K562 (cell line): ENCODE results near the gene IRF1. TPM values are rescaled to one million over a fixed set of nuclear protein-coding genes. Genes with fewer than 3 reads are reported as not detected.

Source experiments
- ATF3 ChIP-seq, 2 experiments: fragments of 450-650 bp in 1 of 2; sonication (generic) in 1 of 2; formaldehyde crosslinking in 1 of 2; IDR thresholded peaks in 1 of 2; conservative IDR thresholded peaks in 1 of 2; 2 replicates each; pipeline versions ENCODE4 v1.6.1 to v1.8.1; 2016 to 2023; ENCODE audit warnings: mild to moderate bottlenecking in 2 of 2, moderate library complexity in 2 of 2, inconsistent platforms in 1 of 2, missing genetic modification reagents in 1 of 2
- CBX2 ChIP-seq: fragments of 200-600 bp; sonication (generic); IDR thresholded peaks from one replicate; pipeline ENCODE4 v1.6.1; 2012; ENCODE audit warnings: mild to moderate bottlenecking, low read length, inconsistent platforms; ENCODE audit not compliant: insufficient read depth, poor library complexity, severe bottlenecking
- E2F8 ChIP-seq: fragments of 450-650 bp; IDR thresholded peaks from 2 replicates; pipeline ENCODE4 v1.7.1; 2018; ENCODE audit warnings: mild to moderate bottlenecking, low read depth; ENCODE audit not compliant: partially characterized antibody
- ELF4 ChIP-seq: fragments of 450-650 bp; formaldehyde crosslinking; IDR thresholded peaks from 2 replicates; pipeline ENCODE4 v1.4.0; 2022; ENCODE audit warnings: missing genetic modification characterization
- HINFP ChIP-seq: fragments of 450-650 bp; conservative IDR thresholded peaks from 2 replicates; pipeline ENCODE4 v1.6.1; 2016; ENCODE audit warnings: missing genetic modification characterization, low read depth, mild to moderate bottlenecking, control low read depth, missing compliant biosample characterization
- KHSRP ChIP-seq: fragments of 450-650 bp; IDR thresholded peaks from 2 replicates; pipeline ENCODE4 v1.6.1; 2017
- NR2F6 ChIP-seq: fragments of 450-650 bp; formaldehyde crosslinking; IDR thresholded peaks from 2 replicates; pipeline ENCODE4 v1.4.0; 2020; ENCODE audit warnings: mild to moderate bottlenecking
- RBM34 ChIP-seq: fragments of 200-400 bp; formaldehyde crosslinking; IDR thresholded peaks from 2 replicates; pipeline ENCODE4 v1.6.1; 2018; ENCODE audit warnings: low read length, borderline replicate concordance; ENCODE audit not compliant: insufficient read depth
- TFAP4 ChIP-seq: sonication (generic); formaldehyde crosslinking; IDR thresholded peaks from 2 replicates; pipeline ENCODE4 v1.8.0; 2022; ENCODE audit warnings: missing genetic modification reagents, mild to moderate bottlenecking, moderate library complexity, borderline replicate concordance
- TSC22D4 ChIP-seq: fragments of 450-650 bp; IDR thresholded peaks from 2 replicates; pipeline ENCODE4 v1.6.1; 2016; ENCODE audit warnings: missing genetic modification characterization, missing biosample characterization, control low read depth
- XRCC5 ChIP-seq: fragments of 200-400 bp; formaldehyde crosslinking; IDR thresholded peaks from 2 replicates; pipeline ENCODE4 v1.6.1; 2017; ENCODE audit warnings: low read depth, mild to moderate bottlenecking, low read length
- ZNF77 ChIP-seq: fragments of 250-450 bp; sonication (Bioruptor Pico); IDR thresholded peaks from 2 replicates; pipeline ENCODE4 v1.5.0; 2020
- polyA plus RNA-seq, 8 experiments: library from polyadenylated mRNA; depleted of rRNA in 4 of 8; stranded (reverse) in 5 of 8; unstranded in 3 of 8; fragments of >200 nt; fragmentation: Nextera tagmentation in 2 of 8; fragmentation: Illumina TruSeq in 1 of 8; extraction: Ambion mirVana in 2 of 8; extraction: Trizol in 1 of 8; gene quantifications; 2 replicates each; pipeline versions ENCODE4 v1.2.1 to v1.2.3, GENCODE V29; 2011 to 2014; ENCODE audit warnings: inconsistent platforms in 1 of 8, missing spikeins in 1 of 8
- total RNA-seq, 7 experiments: library from RNA; depleted of rRNA in 6 of 7; stranded (reverse); fragments of >200 nt in 6 of 7; fragmentation: Illumina TruSeq in 2 of 7; extraction: Trizol in 2 of 7; gene quantifications; 2 replicates each; pipeline versions ENCODE4 v1.2.1 to v1.2.3, GENCODE V29; 2011 to 2021; ENCODE audit warnings: low replicate concordance in 1 of 7
- TF ChIP-seq, protein P1 (sequence below): sonication (generic); formaldehyde crosslinking; IDR thresholded peaks from 2 replicates; pipeline ENCODE4 v1.8.0; 2022; ENCODE audit warnings: mild to moderate bottlenecking, missing genetic modification reagents
- TF ChIP-seq, protein P2 (sequence below), 3 experiments: IDR thresholded peaks in 2 of 3; conservative IDR thresholded peaks in 1 of 3; 2 replicates each; pipeline ENCODE4 v1.5.1; 2011 to 2012; ENCODE audit warnings: low read length in 3 of 3, mild to moderate bottlenecking in 3 of 3, control low read depth in 2 of 3, improper control_type of control experiment in 1 of 3, inconsistent platforms in 1 of 3, low read depth in 1 of 3, mixed read lengths in 1 of 3, moderate library complexity in 1 of 3; ENCODE audit not compliant: insufficient read depth in 2 of 3
- TF ChIP-seq, protein P3 (sequence below): fragments of 450-650 bp; IDR thresholded peaks from 2 replicates; pipeline ENCODE4 v1.6.1; 2014; ENCODE audit warnings: low read depth, mild to moderate bottlenecking, moderate library complexity, borderline replicate concordance

The IRF1 gene
- total and polyA plus RNA-seq, 9 of the 15 experiments (the other 6 are each of a cell fraction or from before 2014, with no cell fraction given), result 1.1 to 12.3 (median 5.9) TPM

DNA sequence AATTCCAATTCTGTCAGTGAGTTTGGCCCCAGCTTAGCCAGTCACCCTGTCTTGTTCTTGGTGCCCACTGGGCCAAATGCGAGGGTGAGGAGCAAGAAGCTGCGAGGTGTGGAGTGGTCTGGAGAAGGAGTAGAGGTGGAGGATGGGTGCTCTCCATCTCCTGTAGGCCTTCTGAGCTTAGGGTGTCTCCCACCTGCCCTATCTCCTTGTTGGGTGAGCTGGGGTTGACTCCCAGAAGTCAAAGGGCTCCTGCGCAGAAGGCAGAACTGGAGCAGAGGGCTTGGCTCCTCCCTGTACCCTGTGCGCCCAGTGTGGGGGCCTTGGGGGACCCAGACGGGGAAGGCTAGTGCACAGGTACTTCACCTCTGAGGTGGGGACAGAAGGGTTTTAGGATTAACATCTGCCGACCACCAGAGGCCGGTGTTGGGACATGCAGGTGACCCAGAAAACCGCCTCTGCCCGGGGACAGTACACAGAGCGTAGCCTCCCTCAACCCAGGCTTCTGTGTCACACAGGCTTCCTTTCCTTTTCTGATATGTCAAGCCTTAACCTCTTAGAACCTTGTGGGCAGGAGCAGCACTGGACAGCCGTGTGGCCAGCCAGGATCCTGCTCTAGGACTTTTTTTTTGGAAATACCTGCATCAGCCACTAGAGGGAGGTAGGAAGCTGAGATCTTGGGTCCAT is 35.9 kb upstream of the IRF1 start (continued):
- no peak for TF ChIP-seq E2F8
- TF ChIP-seq, protein P1, sequence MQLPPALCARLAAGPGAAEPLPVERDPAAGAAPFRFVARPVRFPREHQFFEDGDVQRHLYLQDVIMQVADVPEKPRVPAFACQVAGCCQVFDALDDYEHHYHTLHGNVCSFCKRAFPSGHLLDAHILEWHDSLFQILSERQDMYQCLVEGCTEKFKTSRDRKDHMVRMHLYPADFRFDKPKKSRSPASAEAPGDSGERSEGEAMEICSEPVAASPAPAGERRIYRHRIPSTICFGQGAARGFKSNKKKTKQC, result no peak
- TF ChIP-seq, protein P2, sequence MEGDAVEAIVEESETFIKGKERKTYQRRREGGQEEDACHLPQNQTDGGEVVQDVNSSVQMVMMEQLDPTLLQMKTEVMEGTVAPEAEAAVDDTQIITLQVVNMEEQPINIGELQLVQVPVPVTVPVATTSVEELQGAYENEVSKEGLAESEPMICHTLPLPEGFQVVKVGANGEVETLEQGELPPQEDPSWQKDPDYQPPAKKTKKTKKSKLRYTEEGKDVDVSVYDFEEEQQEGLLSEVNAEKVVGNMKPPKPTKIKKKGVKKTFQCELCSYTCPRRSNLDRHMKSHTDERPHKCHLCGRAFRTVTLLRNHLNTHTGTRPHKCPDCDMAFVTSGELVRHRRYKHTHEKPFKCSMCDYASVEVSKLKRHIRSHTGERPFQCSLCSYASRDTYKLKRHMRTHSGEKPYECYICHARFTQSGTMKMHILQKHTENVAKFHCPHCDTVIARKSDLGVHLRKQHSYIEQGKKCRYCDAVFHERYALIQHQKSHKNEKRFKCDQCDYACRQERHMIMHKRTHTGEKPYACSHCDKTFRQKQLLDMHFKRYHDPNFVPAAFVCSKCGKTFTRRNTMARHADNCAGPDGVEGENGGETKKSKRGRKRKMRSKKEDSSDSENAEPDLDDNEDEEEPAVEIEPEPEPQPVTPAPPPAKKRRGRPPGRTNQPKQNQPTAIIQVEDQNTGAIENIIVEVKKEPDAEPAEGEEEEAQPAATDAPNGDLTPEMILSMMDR (IDR thresholded peaks at IDR 0.05 in 2 of 3, conservative IDR thresholded peaks at IDR 0.05 in 1 of 3; ENCODE audit: insufficient read depth in 2 of 3, low read depth in 1 of 3, low read length in 3 of 3), result peak; percentile 75 to 98 (median 89)
- TF ChIP-seq XRCC5, result peak; percentile 59; the same call in 1 of the 2 replicates
- TF ChIP-seq, protein P3, sequence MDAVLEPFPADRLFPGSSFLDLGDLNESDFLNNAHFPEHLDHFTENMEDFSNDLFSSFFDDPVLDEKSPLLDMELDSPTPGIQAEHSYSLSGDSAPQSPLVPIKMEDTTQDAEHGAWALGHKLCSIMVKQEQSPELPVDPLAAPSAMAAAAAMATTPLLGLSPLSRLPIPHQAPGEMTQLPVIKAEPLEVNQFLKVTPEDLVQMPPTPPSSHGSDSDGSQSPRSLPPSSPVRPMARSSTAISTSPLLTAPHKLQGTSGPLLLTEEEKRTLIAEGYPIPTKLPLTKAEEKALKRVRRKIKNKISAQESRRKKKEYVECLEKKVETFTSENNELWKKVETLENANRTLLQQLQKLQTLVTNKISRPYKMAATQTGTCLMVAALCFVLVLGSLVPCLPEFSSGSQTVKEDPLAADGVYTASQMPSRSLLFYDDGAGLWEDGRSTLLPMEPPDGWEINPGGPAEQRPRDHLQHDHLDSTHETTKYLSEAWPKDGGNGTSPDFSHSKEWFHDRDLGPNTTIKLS, result peak; percentile 60; the same call in 1 of the 2 replicates
- no peak for TF ChIP-seq ATF3 (IDR thresholded peaks at IDR 0.05)
- 0 out of 2 replicates have a peak, but pooled peaks have one; percentile 48 for TF ChIP-seq ATF3 (CRISPR knock-in tag; conservative IDR thresholded peaks at IDR 0.05)
- TF ChIP-seq KHSRP, result no peak
- TF ChIP-seq ZNF77 (CRISPR knock-in tag), result no peak
- TF ChIP-seq TFAP4 (CRISPR knock-in tag), result 0 out of 2 replicates have a peak, but pooled peaks have one; percentile 25
- TF ChIP-seq TSC22D4, result no peak
- TF ChIP-seq ELF4 (CRISPR knock-in tag), result no peak
- TF ChIP-seq NR2F6, result no peak
- TF ChIP-seq RBM34, result no peak
- TF ChIP-seq CBX2, result no peak
- no peak for TF ChIP-seq HINFP (tag)
